ENCODE results near the gene DCTN4. TPM values are rescaled to one million over a fixed set of nuclear protein-coding genes. Genes with fewer than 3 reads are reported as not detected.

The DCTN4 gene
- polyA plus RNA-seq, 2 of the 4 experiments (the other 2 are of a cell fraction): 18.7 to 38.4 TPM

DNA sequence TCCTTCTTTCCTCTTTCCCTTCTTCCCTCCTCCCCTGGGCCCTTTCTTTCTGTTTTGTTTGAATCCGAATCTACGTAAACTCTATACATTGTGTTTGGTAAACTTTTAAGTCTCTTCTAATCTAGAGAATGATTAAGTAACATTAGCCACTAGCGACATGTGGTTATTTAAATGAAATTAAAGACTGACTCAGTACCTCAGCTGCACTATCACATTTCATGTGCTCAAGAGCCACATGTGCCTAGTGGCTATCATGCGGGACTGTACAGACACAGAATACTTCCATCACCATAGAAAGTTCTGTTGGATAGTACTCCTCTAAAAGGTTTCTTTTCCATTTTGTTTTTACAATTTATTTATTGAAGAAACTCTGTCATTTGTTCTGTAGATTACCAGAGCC lies 29.0 kb downstream of the DCTN4 start:
- POLR2A ChIA-PET: interaction anchor here (0.7 kb wide), 1 partner anchor 49 kb away, joined by 3 read pairs; the partner anchor contains the start of gene SMIM3
- no peak for DNase-seq (ENCODE audit: low read depth in 1 of 2, low spot score in 1 of 2)
- peak in 1 of 2 experiments; percentile 43; a peak in 1 of 6 replicates for ATAC-seq
- CTCF ChIA-PET: no interaction called here
- no peak overlapping the region for H3K27ac ChIP-seq
- FAIRE-seq: no peak
- H3K9me3 ChIP-seq: no peaks in the 10 kb centered on the region
- H3K4me2 ChIP-seq: no peak overlapping the region
- no peaks in the 10 kb centered on the region for H3K4me1 ChIP-seq
- no peak overlapping the region for H3K4me3 ChIP-seq
- TF ChIP-seq MYC (IDR thresholded peaks at IDR 0.05; ENCODE audit: borderline replicate concordance, low read length) (no peak), ESRRA (IDR thresholded peaks at IDR 0.05; ENCODE audit: borderline replicate concordance, low read length) (no peak), MAFK (IDR thresholded peaks at IDR 0.05; ENCODE audit: partially characterized antibody) (no peak), ZSCAN20 (CRISPR knock-in tag; IDR thresholded peaks at IDR 0.05) (no peak), JUNB (IDR thresholded peaks at IDR 0.05) (no peak), EP300 (IDR thresholded peaks at IDR 0.05) (no peak), ZNF302 (CRISPR knock-in tag; IDR thresholded peaks at IDR 0.05) (no peak), HOXB13 (CRISPR knock-in tag; IDR thresholded peaks at IDR 0.05; ENCODE audit: low read depth) (no peak), NFE2L2 (conservative IDR thresholded peaks at IDR 0.05; ENCODE audit: low read length) (no peak), BHLHE40 (IDR thresholded peaks at IDR 0.05; ENCODE audit: low read depth, low read length) (no peak), HEYL (CRISPR knock-in tag; IDR thresholded peaks at IDR 0.05) (no peak), CBX8 (IDR thresholded peaks at IDR 0.05) (no peak)
- TF ChIP-seq, protein P1, sequence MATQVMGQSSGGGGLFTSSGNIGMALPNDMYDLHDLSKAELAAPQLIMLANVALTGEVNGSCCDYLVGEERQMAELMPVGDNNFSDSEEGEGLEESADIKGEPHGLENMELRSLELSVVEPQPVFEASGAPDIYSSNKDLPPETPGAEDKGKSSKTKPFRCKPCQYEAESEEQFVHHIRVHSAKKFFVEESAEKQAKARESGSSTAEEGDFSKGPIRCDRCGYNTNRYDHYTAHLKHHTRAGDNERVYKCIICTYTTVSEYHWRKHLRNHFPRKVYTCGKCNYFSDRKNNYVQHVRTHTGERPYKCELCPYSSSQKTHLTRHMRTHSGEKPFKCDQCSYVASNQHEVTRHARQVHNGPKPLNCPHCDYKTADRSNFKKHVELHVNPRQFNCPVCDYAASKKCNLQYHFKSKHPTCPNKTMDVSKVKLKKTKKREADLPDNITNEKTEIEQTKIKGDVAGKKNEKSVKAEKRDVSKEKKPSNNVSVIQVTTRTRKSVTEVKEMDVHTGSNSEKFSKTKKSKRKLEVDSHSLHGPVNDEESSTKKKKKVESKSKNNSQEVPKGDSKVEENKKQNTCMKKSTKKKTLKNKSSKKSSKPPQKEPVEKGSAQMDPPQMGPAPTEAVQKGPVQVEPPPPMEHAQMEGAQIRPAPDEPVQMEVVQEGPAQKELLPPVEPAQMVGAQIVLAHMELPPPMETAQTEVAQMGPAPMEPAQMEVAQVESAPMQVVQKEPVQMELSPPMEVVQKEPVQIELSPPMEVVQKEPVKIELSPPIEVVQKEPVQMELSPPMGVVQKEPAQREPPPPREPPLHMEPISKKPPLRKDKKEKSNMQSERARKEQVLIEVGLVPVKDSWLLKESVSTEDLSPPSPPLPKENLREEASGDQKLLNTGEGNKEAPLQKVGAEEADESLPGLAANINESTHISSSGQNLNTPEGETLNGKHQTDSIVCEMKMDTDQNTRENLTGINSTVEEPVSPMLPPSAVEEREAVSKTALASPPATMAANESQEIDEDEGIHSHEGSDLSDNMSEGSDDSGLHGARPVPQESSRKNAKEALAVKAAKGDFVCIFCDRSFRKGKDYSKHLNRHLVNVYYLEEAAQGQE (IDR thresholded peaks at IDR 0.05): no peak
- 97% methylated on average over 4 of the region's 4 CpGs for WGBS (ENCODE audit: missing lambda C conversion rate)

DNA sequence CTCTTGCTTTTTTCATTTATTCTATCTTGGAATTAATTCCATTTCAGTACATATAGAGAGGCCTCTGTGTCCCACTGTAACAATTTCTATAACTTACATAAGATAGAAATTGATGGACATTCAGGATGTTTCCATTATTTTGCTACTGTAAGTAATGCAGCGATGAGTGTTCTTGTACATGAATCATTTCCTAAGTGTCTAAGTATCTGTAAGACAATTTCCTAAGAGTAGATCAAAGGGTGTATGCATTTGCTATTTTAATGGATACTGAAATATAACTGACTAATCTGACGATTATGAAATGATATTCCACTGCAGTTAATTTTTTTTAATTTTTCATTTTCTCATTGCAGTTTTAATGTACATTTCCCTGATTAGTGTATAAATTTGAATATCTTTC lies 35.0 kb downstream of the DCTN4 start:
- POLR2A ChIA-PET: no interaction called here
- 89% methylated on average over 2 of the region's 2 CpGs for WGBS (ENCODE audit: missing lambda C conversion rate)

DNA sequence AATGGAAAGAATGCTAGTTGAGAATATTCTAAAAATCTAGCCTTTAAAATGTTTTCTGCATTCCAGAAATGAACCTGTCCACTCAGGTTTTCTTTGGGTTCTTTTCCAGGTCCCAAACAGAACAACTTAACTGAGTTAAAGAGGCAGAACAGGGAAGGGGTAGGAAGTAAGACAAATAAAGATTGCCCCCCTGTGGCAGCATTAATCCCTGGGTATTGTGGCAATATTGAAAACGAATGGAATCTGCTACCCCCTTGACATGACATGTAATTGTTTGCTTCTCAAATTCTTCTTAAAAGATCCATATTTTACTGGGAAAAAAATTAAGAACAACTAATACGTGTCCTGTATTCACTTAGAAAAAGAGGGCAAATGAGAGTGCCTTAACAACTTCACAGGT lies 48.7 kb downstream of the DCTN4 start:
- no peak overlapping the region for H3K4me2 ChIP-seq
- no peaks in the 10 kb centered on the region for H3K9me3 ChIP-seq
- ChIA-PET CTCF (interaction anchor here (1.3 to 2.2 kb wide), 3 partner anchors 137 to 150 kb away, joined by 3 to 7 read pairs (median 6); no protein-coding TSS in a partner anchor), POLR2A (no interaction called here)
- peak; percentile 62 to 65; a peak in 4 of 6 replicates for ATAC-seq
- no peaks in the 10 kb centered on the region for H3K4me1 ChIP-seq
- 57% methylated on average over 2 of the region's 2 CpGs for WGBS (ENCODE audit: missing lambda C conversion rate)
- no peak for FAIRE-seq
- H3K27ac ChIP-seq: no peak overlapping the region
- H3K4me3 ChIP-seq: no peak overlapping the region
- peak; percentile 13 to 14 for DNase-seq (ENCODE audit: low read depth in 1 of 2, low spot score in 1 of 2)
- TF ChIP-seq SMC3 (IDR thresholded peaks at IDR 0.05) (peak; percentile 32; the same call in 2 of the 3 replicates), TP53 (CRISPR knock-in tag; IDR thresholded peaks at IDR 0.05) (no peak), EP300 (IDR thresholded peaks at IDR 0.05) (no peak), PHF8 (IDR thresholded peaks at IDR 0.05; ENCODE audit: borderline replicate concordance, low read depth) (no peak), RAD21 (conservative IDR thresholded peaks at IDR 0.05 in 1 of 2, IDR thresholded peaks at IDR 0.05 in 1 of 2) (peak; percentile 47 to 57; a peak in 4 of 5 replicates), RFX5 (IDR thresholded peaks at IDR 0.05) (no peak), MAZ (IDR thresholded peaks at IDR 0.05; ENCODE audit: borderline replicate concordance, low read depth, low read length) (no peak), ZNF302 (CRISPR knock-in tag; IDR thresholded peaks at IDR 0.05) (no peak), TFCP2L1 (CRISPR knock-in tag; IDR thresholded peaks at IDR 0.05) (no peak), ESRRA (IDR thresholded peaks at IDR 0.05; ENCODE audit: borderline replicate concordance, low read length) (no peak), RARB (CRISPR knock-in tag; IDR thresholded peaks at IDR 0.05) (no peak)
- TF ChIP-seq, protein P2, sequence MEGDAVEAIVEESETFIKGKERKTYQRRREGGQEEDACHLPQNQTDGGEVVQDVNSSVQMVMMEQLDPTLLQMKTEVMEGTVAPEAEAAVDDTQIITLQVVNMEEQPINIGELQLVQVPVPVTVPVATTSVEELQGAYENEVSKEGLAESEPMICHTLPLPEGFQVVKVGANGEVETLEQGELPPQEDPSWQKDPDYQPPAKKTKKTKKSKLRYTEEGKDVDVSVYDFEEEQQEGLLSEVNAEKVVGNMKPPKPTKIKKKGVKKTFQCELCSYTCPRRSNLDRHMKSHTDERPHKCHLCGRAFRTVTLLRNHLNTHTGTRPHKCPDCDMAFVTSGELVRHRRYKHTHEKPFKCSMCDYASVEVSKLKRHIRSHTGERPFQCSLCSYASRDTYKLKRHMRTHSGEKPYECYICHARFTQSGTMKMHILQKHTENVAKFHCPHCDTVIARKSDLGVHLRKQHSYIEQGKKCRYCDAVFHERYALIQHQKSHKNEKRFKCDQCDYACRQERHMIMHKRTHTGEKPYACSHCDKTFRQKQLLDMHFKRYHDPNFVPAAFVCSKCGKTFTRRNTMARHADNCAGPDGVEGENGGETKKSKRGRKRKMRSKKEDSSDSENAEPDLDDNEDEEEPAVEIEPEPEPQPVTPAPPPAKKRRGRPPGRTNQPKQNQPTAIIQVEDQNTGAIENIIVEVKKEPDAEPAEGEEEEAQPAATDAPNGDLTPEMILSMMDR (IDR thresholded peaks at IDR 0.05): peak; percentile 45
- TF ChIP-seq, protein P3, sequence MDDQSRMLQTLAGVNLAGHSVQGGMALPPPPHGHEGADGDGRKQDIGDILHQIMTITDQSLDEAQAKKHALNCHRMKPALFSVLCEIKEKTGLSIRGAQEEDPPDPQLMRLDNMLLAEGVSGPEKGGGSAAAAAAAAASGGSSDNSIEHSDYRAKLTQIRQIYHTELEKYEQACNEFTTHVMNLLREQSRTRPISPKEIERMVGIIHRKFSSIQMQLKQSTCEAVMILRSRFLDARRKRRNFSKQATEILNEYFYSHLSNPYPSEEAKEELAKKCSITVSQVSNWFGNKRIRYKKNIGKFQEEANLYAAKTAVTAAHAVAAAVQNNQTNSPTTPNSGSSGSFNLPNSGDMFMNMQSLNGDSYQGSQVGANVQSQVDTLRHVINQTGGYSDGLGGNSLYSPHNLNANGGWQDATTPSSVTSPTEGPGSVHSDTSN (IDR thresholded peaks at IDR 0.05): no peak

More for the DNA sequence above, 35.0 kb downstream of the DCTN4 start:
- CTCF ChIA-PET: no interaction called here
- TF ChIP-seq, protein P4, sequence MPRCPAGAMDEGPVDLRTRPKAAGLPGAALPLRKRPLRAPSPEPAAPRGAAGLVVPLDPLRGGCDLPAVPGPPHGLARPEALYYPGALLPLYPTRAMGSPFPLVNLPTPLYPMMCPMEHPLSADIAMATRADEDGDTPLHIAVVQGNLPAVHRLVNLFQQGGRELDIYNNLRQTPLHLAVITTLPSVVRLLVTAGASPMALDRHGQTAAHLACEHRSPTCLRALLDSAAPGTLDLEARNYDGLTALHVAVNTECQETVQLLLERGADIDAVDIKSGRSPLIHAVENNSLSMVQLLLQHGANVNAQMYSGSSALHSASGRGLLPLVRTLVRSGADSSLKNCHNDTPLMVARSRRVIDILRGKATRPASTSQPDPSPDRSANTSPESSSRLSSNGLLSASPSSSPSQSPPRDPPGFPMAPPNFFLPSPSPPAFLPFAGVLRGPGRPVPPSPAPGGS (IDR thresholded peaks at IDR 0.05): no peak
- TF ChIP-seq KDM1A (IDR thresholded peaks at IDR 0.05; ENCODE audit: low read depth) (no peak), JUNB (IDR thresholded peaks at IDR 0.05) (no peak), RNF2 (IDR thresholded peaks at IDR 0.05; ENCODE audit: borderline replicate concordance, low read depth) (no peak), GATA3 (IDR thresholded peaks at IDR 0.05; ENCODE audit: borderline replicate concordance) (no peak), RCOR1 (IDR thresholded peaks at IDR 0.05; ENCODE audit: low read depth, low read length) (no peak), FOSL2 (IDR thresholded peaks at IDR 0.05) (no peak), FOSL2 (CRISPR knock-in tag; IDR thresholded peaks at IDR 0.05) (no peak), HDAC2 (IDR thresholded peaks at IDR 0.05) (no peak), ESRRA (IDR thresholded peaks at IDR 0.05; ENCODE audit: borderline replicate concordance, low read length) (no peak), TP53 (CRISPR knock-in tag; IDR thresholded peaks at IDR 0.05) (no peak)
- DNase-seq (ENCODE audit: low read depth in 1 of 2, low spot score in 1 of 2) (no peak), FAIRE-seq (no peak), ATAC-seq (no peak)
- Histone ChIP-seq H3K4me3 (no peak overlapping the region), H3K4me1 (no peaks in the 10 kb centered on the region), H3K4me2 (no peak overlapping the region), H3K27ac (no peak overlapping the region), H3K9me3 (no peaks in the 10 kb centered on the region)
